ENCODE results near the gene TXK. TPM values are rescaled to one million over a fixed set of nuclear protein-coding genes. Genes with fewer than 3 reads are reported as not detected.

TXK gene
- total and polyA plus RNA-seq, 10 of the 15 experiments (the other 5 are each of a cell fraction or from before 2014, with no cell fraction given) = 0.44 to 2.9 (median 1.4) TPM

GRCh38 chr4:48027653-48028052 lies 106.4 kb downstream of the TXK start (continued):
- TF ChIP-seq PKNOX1 (IDR thresholded peaks at IDR 0.05) (no peak), NKRF (conservative IDR thresholded peaks at IDR 0.05) (no peak), CBFB (IDR thresholded peaks at IDR 0.05; ENCODE audit: low read depth) (no peak), MYC (IDR thresholded peaks at IDR 0.05; ENCODE audit: insufficient read depth, insufficient read length, insufficient replicate concordance, low read length, severe bottlenecking) (no peak), NFXL1 (IDR thresholded peaks at IDR 0.05; ENCODE audit: borderline replicate concordance) (no peak), SMAD5 (IDR thresholded peaks at IDR 0.05; ENCODE audit: low read depth) (no peak), NFIC (IDR thresholded peaks at IDR 0.05; ENCODE audit: low read depth, low read length) (peak; percentile 58), ZBED1 (IDR thresholded peaks at IDR 0.05; ENCODE audit: borderline replicate concordance) (peak; percentile 36; the same call in 1 of the 2 replicates), SKIL (IDR thresholded peaks at IDR 0.05; ENCODE audit: low read depth, poor library complexity, severe bottlenecking) (peak; percentile 56), FOXM1 (IDR thresholded peaks at IDR 0.05; ENCODE audit: low read depth, low read length) (peak; percentile 18; the same call in 1 of the 2 replicates), MTA2 (IDR thresholded peaks at IDR 0.05; ENCODE audit: low read depth) (0 out of 2 replicates have a peak, but pooled peaks have one; percentile 15), PML (IDR thresholded peaks at IDR 0.05; ENCODE audit: low read length) (no peak), CUX1 (IDR thresholded peaks at IDR 0.05; ENCODE audit: insufficient replicate concordance, low read depth, low read length) (no peak), ZNF207 (IDR thresholded peaks at IDR 0.05; ENCODE audit: borderline replicate concordance) (no peak), CREB1 (IDR thresholded peaks at IDR 0.05; ENCODE audit: low read depth) (peak; percentile 35; the same call in 1 of the 2 replicates), HDAC6 (IDR thresholded peaks at IDR 0.05; ENCODE audit: unreplicated experiment) (no peak), POLR2A (IDR thresholded peaks at IDR 0.05; ENCODE audit: low read depth, low read length) (no peak), NR2C2 (IDR thresholded peaks at IDR 0.05; ENCODE audit: borderline replicate concordance, control insufficient read depth, insufficient read length, low read depth) (no peak), EP300 (IDR thresholded peaks at IDR 0.05; ENCODE audit: borderline replicate concordance in 1 of 2, control insufficient read depth in 1 of 2, low read depth in 2 of 2, low read length in 2 of 2) (peak in 1 of 2 experiments; percentile 19; a peak in 2 of 4 replicates), ZNF217 (IDR thresholded peaks at IDR 0.05) (no peak), SP1 (IDR thresholded peaks at IDR 0.05; ENCODE audit: low read depth, low read length) (no peak)

Measured in GM12878 (cell line).